ENCODE measurements around the gene PASK. TPM values are rescaled to one million over a fixed set of nuclear protein-coding genes. Genes with fewer than 3 reads are reported as not detected.

PASK gene
- total and polyA plus RNA-seq, 2 of the 4 experiments (the other 2 are of a cell fraction) = 4.1 TPM

DNA sequence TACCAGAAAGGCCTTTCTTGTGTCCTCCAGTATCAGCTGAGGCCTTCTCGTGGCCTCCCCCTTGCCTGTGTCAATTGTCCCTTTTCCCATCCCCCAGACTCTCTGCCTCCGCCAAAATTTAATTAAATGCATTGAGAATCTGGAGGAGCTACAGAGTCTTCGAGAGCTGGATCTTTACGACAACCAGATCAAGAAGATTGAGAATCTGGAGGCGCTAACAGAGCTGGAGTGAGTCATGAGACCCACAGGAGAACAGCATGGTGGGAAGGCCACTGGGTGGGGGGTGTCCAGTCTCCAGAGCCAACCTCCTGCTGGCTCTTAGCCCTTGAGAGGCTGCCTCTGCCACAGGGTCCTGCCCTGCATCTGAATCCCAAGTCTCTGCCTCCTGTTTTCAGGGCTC, 9.8 kb upstream of the PASK start:
- Histone ChIP-seq H3K23ac (ENCODE audit: low read depth, low read length) (no peak overlapping the region), H3K18ac (ENCODE audit: low read depth, low read length) (no peak overlapping the region), H2BK5ac (ENCODE audit: low read depth, low read length, poor library complexity, severe bottlenecking) (no peak overlapping the region), H3K14ac (replicated peaks; ENCODE audit: low read depth, low read length) (no peak overlapping the region), H2AK5ac (ENCODE audit: low read depth, low read length) (no peak overlapping the region), H3K27me3 (ENCODE audit: control insufficient read depth, insufficient read depth, low read length) (no peaks in the 10 kb centered on the region), H2BK15ac (ENCODE audit: low read depth, low read length) (no peak overlapping the region), H3K4me2 (ENCODE audit: low read depth, low read length) (no peak overlapping the region), H3K79me1 (ENCODE audit: low read depth in 1 of 2, low read length in 2 of 2) (peaks cover 14 to 32% of the 10 kb centered on the region in 2 experiments; a peak in 3 of 4 replicates), H4K20me1 (ENCODE audit: insufficient read depth, low read length) (peaks cover 12% of the 10 kb centered on the region), H3K9me1 (ENCODE audit: insufficient read depth, low read length) (peaks cover 15% of the 10 kb centered on the region), H3K4ac (ENCODE audit: low read depth, low read length) (no peak overlapping the region), H2AFZ (replicated peaks; ENCODE audit: low read length, poor library complexity) (no peak overlapping the region), H2AK9ac (replicated peaks; ENCODE audit: low read depth, low read length, poor library complexity) (no peak overlapping the region), H3K4me1 (ENCODE audit: control insufficient read depth, insufficient read depth, low read length) (peaks cover 9% of the 10 kb centered on the region), H4K5ac (ENCODE audit: low read depth, low read length) (no peak overlapping the region), H3K27ac (ENCODE audit: insufficient read depth, low read length) (no peak overlapping the region), H3K9ac (ENCODE audit: low read depth, low read length) (no peak overlapping the region), H3K4me3 (ENCODE audit: insufficient read depth, low read depth, low read length) (no peak overlapping the region), H4K91ac (ENCODE audit: insufficient read depth, low read depth, low read length) (no peak overlapping the region), H2BK20ac (ENCODE audit: low read depth, low read length) (no peak overlapping the region), H3K9me3 (ENCODE audit: control insufficient read depth, insufficient read depth, low read length) (no peaks in the 10 kb centered on the region), H3K56ac (ENCODE audit: extremely low read depth, insufficient read depth, low read length) (no peak overlapping the region), H4K8ac (ENCODE audit: low read depth in 2 of 2, low read length in 2 of 2) (no peak overlapping the region), H2BK120ac (ENCODE audit: low read depth, low read length) (no peak overlapping the region), H3K36me3 (ENCODE audit: control insufficient read depth, insufficient read depth, low read length) (peaks cover 33% of the 10 kb centered on the region)
- in situ Hi-C loops (cut with MboI; ENCODE audit: low sequenced_read_pairs) (no loop called here), dilution Hi-C loops (cut with HindIII; ENCODE audit: low sequenced_read_pairs, unreplicated experiment) (no loop called here), intact Hi-C loops (cut with micrococcal nuclease) (no loop called here)
- ChIA-PET CTCF (no interaction called here), POLR2A (ENCODE audit: unreplicated experiment) (no interaction called here)
- DNase-seq (no peak), ATAC-seq (ENCODE audit: low read depth) (no peak)
- 100% methylated on average over 1 of the region's 5 CpGs; no CpG with 5 or more reads in 1 of the 2 experiments for WGBS, 2 experiments (ENCODE audit: extremely low coverage in 2 of 2, insufficient read length in 1 of 2)
- BruUV-seq (replicated peaks) = no TSS peak
- TF ChIP-seq BHLHE40 (IDR thresholded peaks at IDR 0.05; ENCODE audit: low read depth, low read length) = no peak
- no peak for TF ChIP-seq CHD1 (IDR thresholded peaks at IDR 0.05; ENCODE audit: low read depth, low read length)
- TF ChIP-seq NFE2L2 (IDR thresholded peaks at IDR 0.05; ENCODE audit: low read depth, low read length) = no peak
- TF ChIP-seq USF2 (IDR thresholded peaks at IDR 0.05; ENCODE audit: low read depth, low read length) = no peak
- no peak for TF ChIP-seq RAD21 (IDR thresholded peaks at IDR 0.05; ENCODE audit: low read length)
- no peak for TF ChIP-seq MAZ (IDR thresholded peaks at IDR 0.05; ENCODE audit: borderline replicate concordance, low read depth, low read length)
- TF ChIP-seq RCOR1 (IDR thresholded peaks at IDR 0.05; ENCODE audit: insufficient replicate concordance, low read length) = no peak
- TF ChIP-seq RFX5 (IDR thresholded peaks at IDR 0.05; ENCODE audit: low read depth, low read length) = no peak
- TF ChIP-seq MAFK (IDR thresholded peaks at IDR 0.05; ENCODE audit: low read depth, low read length) = no peak
- TF ChIP-seq CEBPB (IDR thresholded peaks at IDR 0.05; ENCODE audit: low read depth, low read length) = no peak
- TF ChIP-seq ELK1 (IDR thresholded peaks at IDR 0.05; ENCODE audit: borderline replicate concordance, low read depth, low read length) = no peak
- TF ChIP-seq SMC3 (IDR thresholded peaks at IDR 0.05; ENCODE audit: low read depth, low read length) = no peak
- no peak for TF ChIP-seq CTCF (conservative IDR thresholded peaks at IDR 0.05; ENCODE audit: low read depth, low read length)

Measured in IMR-90 (cell line).